Measurements from ENCODE around the gene LHFPL2.

The LHFPL2 gene

DNA sequence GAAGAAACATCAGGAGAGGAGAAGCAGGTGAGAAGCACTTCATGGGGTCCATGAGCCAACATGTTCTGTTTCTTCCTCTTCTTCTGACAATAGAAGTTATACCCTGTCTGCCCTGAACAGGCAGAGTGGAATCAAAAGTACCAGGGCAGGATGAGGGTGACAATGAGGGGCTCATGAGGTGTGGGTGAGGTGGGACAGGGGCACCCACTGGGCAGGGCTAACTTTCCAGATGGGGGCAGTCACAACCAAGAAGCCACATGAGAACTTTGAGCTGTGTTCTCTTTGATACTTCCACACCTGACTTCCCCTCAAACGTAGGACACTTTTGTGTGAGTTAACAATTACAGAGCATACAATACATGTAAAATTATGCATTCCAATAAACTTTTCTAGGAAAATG, 92.7 kb downstream of the LHFPL2 start:
- Histone ChIP-seq H3K4me3 (ENCODE audit: extremely low read depth, insufficient read depth, low read length, poor library complexity, severe bottlenecking) (no peak overlapping the region), H3K36me3 (ENCODE audit: control insufficient read depth, insufficient read depth, low read length) (peaks cover 18% of the 10 kb centered on the region), H3K4me1 (ENCODE audit: control insufficient read depth, insufficient read depth, low read length, poor library complexity, severe bottlenecking) (no peaks in the 10 kb centered on the region), H3K9me3 (ENCODE audit: control insufficient read depth, low read length) (peaks cover 9% of the 10 kb centered on the region), H3K27ac (ENCODE audit: low read depth, low read length, severe bottlenecking) (no peak overlapping the region)
- WGBS, 2 experiments (ENCODE audit: insufficient coverage in 2 of 2) = no CpG with 5 or more reads among the region's 1 CpG

DNA sequence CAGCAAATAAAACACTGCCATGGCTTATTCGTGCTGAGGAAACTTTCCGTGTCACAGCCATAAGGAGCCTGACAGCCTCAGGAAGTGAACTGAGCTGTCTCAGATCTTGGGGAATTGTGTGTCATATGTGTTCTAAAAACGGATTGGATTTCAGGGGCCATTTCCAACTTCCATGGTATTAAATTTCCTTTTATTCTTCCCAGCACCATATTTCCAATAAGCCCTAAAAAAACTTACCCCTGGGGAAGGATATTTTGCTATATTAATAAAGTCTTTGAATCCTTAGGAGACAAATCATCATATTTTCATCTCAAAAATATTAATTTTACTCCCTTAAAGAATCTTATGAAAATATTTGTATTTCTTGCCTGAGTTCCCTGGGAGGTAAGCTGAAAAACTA, 93.9 kb downstream of the LHFPL2 start:
- WGBS, 2 experiments (ENCODE audit: insufficient coverage in 2 of 2) = 92 to 93% methylated on average over 2 of the region's 3 CpGs
- no peak overlapping the region for H3K27ac ChIP-seq (ENCODE audit: low read depth, low read length, severe bottlenecking)
- H3K4me3 ChIP-seq (ENCODE audit: extremely low read depth, insufficient read depth, low read length, poor library complexity, severe bottlenecking) = no peak overlapping the region
- peaks cover 16% of the 10 kb centered on the region for H3K9me3 ChIP-seq (ENCODE audit: control insufficient read depth, low read length)
- no peaks in the 10 kb centered on the region for H3K4me1 ChIP-seq (ENCODE audit: control insufficient read depth, insufficient read depth, low read length, poor library complexity, severe bottlenecking)
- peaks cover 28% of the 10 kb centered on the region for H3K36me3 ChIP-seq (ENCODE audit: control insufficient read depth, insufficient read depth, low read length)

DNA sequence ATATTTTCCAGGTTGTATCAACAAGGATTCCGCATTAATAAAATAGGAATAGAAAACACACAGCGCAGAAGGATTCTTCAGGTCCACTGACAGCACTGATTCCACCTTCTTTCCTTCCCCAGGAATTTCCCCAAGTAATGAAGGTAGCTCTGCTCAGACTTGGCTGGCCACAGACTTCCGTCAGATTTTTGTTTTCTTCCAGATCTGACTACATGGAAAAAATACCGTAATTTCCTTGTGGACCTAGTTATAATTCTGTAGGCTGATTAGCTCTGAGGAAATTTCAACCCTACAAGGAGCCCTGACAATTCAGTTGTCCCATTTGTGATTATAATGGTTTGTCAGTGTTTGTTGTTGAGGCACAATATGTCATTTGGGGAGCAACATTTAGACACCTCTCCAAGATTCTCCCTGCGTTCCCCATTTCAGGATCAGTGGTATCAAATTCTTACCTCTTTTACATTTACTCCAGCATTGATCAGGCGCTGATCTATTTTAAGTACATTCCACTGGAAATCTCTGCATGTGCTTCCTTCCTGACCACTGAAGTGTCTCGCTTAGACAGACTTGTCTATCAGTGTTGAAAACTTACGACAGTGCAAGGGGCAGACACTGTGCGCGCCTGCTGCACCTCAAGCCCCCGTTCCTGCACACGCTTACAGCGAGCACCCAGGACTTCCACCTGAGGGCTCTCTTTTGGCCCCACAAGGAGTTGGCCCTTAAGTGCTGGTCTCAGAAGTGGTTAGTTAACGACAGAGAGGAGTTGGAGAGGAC, 94.8 kb downstream of the LHFPL2 start:
- Histone ChIP-seq H3K36me3 (ENCODE audit: control insufficient read depth, insufficient read depth, low read length) (peaks cover 37% of the 10 kb centered on the region), H3K9me3 (ENCODE audit: control insufficient read depth, low read length) (peaks cover 19% of the 10 kb centered on the region), H3K27ac (ENCODE audit: low read depth, low read length, severe bottlenecking) (no peak overlapping the region), H3K4me1 (ENCODE audit: control insufficient read depth, insufficient read depth, low read length, poor library complexity, severe bottlenecking) (no peaks in the 10 kb centered on the region), H3K4me3 (ENCODE audit: extremely low read depth, insufficient read depth, low read length, poor library complexity, severe bottlenecking) (no peak overlapping the region)
- 98 to 100% methylated on average over 10 to 13 of the region's 14 CpGs for WGBS, 2 experiments (ENCODE audit: insufficient coverage in 2 of 2)

DNA sequence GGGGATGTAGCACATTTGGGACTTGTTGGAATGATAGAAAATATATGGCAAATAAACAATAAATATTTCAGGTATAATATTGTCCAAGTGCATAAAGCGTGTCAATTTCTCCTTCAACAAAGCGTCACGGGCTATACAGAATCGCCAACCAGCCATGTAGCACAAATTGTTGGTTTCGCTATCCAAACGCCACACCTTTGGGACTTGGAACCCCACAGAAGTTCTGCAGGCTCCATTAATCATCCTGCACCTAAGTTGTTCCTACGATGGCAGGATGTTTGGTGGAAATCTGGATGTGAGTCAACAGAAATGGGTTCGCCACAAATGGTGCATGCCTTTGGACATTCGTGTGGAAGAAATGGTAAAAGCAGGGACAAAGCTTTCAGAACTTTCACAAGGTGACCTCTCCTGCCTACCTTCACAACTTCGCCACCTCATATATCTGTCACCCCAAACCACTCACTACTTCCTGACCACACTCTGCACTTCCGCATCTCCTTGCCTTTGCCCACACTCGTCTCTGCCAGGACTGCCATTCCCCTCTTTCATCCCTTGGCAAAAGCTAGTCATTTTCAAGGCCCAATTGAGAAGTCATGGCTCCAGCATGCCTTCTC, 95.7 kb downstream of the LHFPL2 start:
- H3K4me3 ChIP-seq (ENCODE audit: extremely low read depth, insufficient read depth, low read length, poor library complexity, severe bottlenecking) = no peak overlapping the region
- H3K36me3 ChIP-seq (ENCODE audit: control insufficient read depth, insufficient read depth, low read length) = peaks cover 46% of the 10 kb centered on the region
- H3K27ac ChIP-seq (ENCODE audit: low read depth, low read length, severe bottlenecking) = no peak overlapping the region
- 96 to 97% methylated on average over 9 of the region's 12 CpGs for WGBS, 2 experiments (ENCODE audit: insufficient coverage in 2 of 2)
- H3K9me3 ChIP-seq (ENCODE audit: control insufficient read depth, low read length) = peaks cover 19% of the 10 kb centered on the region
- no peaks in the 10 kb centered on the region for H3K4me1 ChIP-seq (ENCODE audit: control insufficient read depth, insufficient read depth, low read length, poor library complexity, severe bottlenecking)

DNA sequence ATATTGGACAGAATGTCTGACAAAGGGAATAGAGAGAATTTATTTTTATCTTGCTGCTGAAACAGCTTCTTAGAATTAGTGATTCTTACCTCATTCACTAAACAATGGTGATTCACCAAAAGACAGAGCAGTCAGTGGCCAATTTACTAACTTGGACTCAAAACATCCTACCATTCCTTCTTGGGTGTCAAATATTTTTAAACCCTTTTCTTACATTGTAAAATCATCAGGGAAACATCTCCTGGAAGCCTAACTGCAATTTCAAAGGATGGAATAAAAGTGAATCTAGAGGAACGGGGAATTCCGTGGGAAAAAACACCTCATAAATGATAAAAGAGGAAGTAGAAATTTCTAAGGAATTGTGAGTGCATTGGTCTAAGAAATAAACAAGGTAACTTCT, 97.7 kb downstream of the LHFPL2 start:
- no peaks in the 10 kb centered on the region for H3K4me1 ChIP-seq (ENCODE audit: control insufficient read depth, insufficient read depth, low read length, poor library complexity, severe bottlenecking)
- 100% methylated on average over 2 of the region's 2 CpGs; no CpG with 5 or more reads in 1 of the 2 experiments for WGBS, 2 experiments (ENCODE audit: insufficient coverage in 2 of 2)
- H3K36me3 ChIP-seq (ENCODE audit: control insufficient read depth, insufficient read depth, low read length) = peaks cover 46% of the 10 kb centered on the region
- no peak overlapping the region for H3K4me3 ChIP-seq (ENCODE audit: extremely low read depth, insufficient read depth, low read length, poor library complexity, severe bottlenecking)
- peaks cover 19% of the 10 kb centered on the region for H3K9me3 ChIP-seq (ENCODE audit: control insufficient read depth, low read length)
- no peak overlapping the region for H3K27ac ChIP-seq (ENCODE audit: low read depth, low read length, severe bottlenecking)

DNA sequence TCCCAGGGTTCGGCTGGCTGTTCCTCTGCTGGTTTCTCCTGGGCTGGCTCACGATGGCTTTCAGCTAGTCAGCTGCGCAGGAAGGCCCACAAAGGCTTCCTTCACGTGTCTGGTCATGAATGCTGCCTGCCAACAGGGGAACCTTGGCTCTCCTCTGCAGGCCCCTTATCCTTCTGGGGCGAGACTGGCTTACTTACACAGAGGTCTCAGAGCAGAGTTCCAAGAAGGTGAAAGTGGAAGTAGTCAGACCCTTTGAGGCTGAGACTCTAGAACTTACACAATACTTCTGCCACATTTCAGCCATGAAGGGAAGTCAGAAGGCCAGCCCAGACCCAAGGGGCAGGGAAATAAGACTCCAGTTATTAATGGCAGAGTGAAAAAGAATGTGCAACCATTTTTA, 99.5 kb downstream of the LHFPL2 start:
- WGBS, 2 experiments (ENCODE audit: insufficient coverage in 2 of 2) = 92 to 98% methylated on average over 3 to 5 of the region's 5 CpGs
- H3K36me3 ChIP-seq (ENCODE audit: control insufficient read depth, insufficient read depth, low read length) = peaks cover 42% of the 10 kb centered on the region
- H3K4me1 ChIP-seq (ENCODE audit: control insufficient read depth, insufficient read depth, low read length, poor library complexity, severe bottlenecking) = no peaks in the 10 kb centered on the region
- H3K27ac ChIP-seq (ENCODE audit: low read depth, low read length, severe bottlenecking) = no peak overlapping the region
- H3K4me3 ChIP-seq (ENCODE audit: extremely low read depth, insufficient read depth, low read length, poor library complexity, severe bottlenecking) = no peak overlapping the region
- peaks cover 19% of the 10 kb centered on the region for H3K9me3 ChIP-seq (ENCODE audit: control insufficient read depth, low read length)

DNA sequence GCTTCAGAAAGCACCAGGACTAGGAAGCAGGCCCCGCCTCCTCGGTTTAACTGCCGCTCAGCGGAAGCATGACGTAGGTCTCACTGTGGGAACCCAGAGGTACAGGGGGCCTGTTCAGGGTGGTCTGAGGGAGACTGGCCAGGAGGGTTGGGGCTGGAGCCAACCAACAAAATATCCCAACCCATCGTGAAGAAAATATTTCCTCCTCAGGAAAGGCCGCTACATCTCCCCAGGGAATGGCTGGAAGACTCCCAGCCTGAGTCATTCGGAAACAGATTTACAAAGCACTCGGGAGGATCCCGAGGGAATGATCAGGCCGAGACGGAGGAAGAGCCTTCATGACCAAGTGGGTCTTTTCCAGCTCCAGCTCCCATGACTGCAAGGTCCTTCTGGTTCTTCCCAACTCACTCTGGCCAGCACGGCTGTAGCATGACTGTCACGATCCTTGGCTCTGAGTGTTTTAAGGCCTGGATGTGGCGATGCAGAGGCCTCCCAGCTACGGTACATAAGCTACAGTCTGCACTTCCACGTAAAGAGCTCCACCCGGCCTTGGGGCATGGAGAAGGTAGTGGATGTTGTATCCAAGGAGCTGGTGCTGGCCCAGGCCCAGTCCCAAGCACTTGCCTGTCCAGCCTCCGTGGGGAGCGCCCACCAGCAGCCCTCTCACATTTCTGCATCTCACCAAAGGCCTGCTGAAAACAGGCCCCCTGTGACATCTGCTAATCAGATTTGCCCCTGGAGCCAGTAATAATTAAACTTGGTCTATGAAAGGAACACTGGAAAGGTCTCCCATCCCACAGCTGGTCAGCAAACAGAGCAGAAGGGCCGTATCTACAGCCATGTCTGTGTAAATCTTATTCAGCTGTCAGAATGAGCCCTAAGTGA, 100.6 kb downstream of the LHFPL2 start:
- 85 to 88% methylated on average over 17 of the region's 21 CpGs for WGBS, 2 experiments (ENCODE audit: insufficient coverage in 2 of 2)
- no peaks in the 10 kb centered on the region for H3K4me1 ChIP-seq (ENCODE audit: control insufficient read depth, insufficient read depth, low read length, poor library complexity, severe bottlenecking)
- no peak overlapping the region for H3K4me3 ChIP-seq (ENCODE audit: extremely low read depth, insufficient read depth, low read length, poor library complexity, severe bottlenecking)
- H3K9me3 ChIP-seq (ENCODE audit: control insufficient read depth, low read length) = peaks cover 15% of the 10 kb centered on the region
- H3K27ac ChIP-seq (ENCODE audit: low read depth, low read length, severe bottlenecking) = no peak overlapping the region
- peaks cover 35% of the 10 kb centered on the region for H3K36me3 ChIP-seq (ENCODE audit: control insufficient read depth, insufficient read depth, low read length)

DNA sequence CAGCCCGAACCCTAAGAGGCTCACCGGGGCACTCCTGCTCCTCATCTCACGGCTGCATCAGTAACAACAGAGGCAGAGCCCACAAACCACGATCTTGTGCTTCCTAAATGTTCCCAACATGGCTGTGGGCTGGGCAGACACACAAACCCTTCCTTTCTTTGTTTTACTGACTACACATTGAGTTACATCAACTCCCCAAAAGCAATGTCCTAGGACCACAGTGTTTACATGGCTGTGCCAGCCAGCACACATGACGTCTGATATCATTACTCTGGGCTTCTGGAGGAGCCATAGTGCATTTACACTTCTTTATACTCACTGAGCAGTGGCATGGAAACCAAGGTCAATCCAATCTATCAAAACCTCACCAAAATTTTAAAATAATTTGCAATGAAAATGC, 101.4 kb downstream of the LHFPL2 start:
- Histone ChIP-seq H3K4me3 (ENCODE audit: extremely low read depth, insufficient read depth, low read length, poor library complexity, severe bottlenecking) (no peak overlapping the region), H3K27ac (ENCODE audit: low read depth, low read length, severe bottlenecking) (no peak overlapping the region), H3K36me3 (ENCODE audit: control insufficient read depth, insufficient read depth, low read length) (peaks cover 28% of the 10 kb centered on the region), H3K4me1 (ENCODE audit: control insufficient read depth, insufficient read depth, low read length, poor library complexity, severe bottlenecking) (no peaks in the 10 kb centered on the region), H3K9me3 (ENCODE audit: control insufficient read depth, low read length) (peaks cover 15% of the 10 kb centered on the region)
- 91 to 98% methylated on average over 4 to 5 of the region's 5 CpGs for WGBS, 2 experiments (ENCODE audit: insufficient coverage in 2 of 2)

DNA sequence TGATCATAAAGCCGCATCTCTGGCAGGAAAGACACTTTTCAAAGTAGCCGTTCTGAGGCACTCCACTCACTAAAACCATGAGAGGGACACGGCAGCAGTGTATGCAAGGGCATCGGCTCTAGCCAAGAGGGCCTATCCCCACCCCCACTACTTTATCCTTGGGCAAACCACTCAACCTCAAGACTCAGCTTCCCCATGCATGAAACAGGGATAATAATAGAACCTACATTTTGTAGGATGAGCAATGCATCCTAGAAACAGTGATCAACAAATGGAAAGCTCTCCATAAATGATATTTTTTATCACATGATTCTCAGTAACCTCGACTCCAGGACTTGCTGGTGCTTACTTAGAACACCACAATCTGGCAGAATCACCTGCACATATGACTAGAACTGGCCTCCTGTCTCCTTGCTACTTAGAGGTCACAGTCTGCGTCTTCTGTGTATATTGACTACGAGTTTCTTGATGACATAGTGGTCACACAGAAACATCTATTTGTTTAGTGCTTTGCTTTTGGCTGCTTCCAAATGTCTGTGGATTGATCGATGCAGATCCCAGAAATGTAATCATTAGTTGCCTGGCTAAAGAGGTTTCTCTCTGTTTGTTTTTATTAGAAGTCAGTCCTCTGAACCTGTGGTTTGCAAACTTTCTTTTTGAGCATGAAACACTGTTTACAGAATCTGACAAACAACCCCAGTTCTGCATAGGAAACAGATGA, 102.1 kb downstream of the LHFPL2 start:
- Histone ChIP-seq H3K4me3 (ENCODE audit: extremely low read depth, insufficient read depth, low read length, poor library complexity, severe bottlenecking) (no peak overlapping the region), H3K27ac (ENCODE audit: low read depth, low read length, severe bottlenecking) (no peak overlapping the region), H3K4me1 (ENCODE audit: control insufficient read depth, insufficient read depth, low read length, poor library complexity, severe bottlenecking) (no peaks in the 10 kb centered on the region), H3K9me3 (ENCODE audit: control insufficient read depth, low read length) (peaks cover 13% of the 10 kb centered on the region), H3K36me3 (ENCODE audit: control insufficient read depth, insufficient read depth, low read length) (peaks cover 28% of the 10 kb centered on the region)
- WGBS, 2 experiments (ENCODE audit: insufficient coverage in 2 of 2) = 93 to 100% methylated on average over 5 to 8 of the region's 8 CpGs

DNA sequence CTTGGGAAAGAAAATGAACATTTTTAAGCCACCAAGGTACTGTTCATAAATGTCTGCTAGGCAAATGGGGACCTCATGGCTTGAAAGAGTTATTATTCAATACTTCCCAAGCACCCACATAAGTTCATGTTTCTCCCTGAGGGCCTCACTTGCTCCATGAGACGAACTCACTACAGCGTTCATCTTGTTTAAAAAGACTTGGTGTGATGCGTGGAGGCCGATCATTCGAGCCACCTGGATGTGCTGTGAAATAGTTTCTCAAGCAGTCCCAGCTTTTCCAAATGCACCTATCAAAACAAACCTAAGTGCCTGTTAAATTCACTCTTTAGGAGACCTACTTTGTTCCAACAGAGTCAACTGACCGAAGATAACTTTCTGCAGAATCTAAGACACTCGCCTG, 103.2 kb downstream of the LHFPL2 start:
- Histone ChIP-seq H3K9me3 (ENCODE audit: control insufficient read depth, low read length) (peaks cover 6% of the 10 kb centered on the region), H3K27ac (ENCODE audit: low read depth, low read length, severe bottlenecking) (no peak overlapping the region), H3K4me1 (ENCODE audit: control insufficient read depth, insufficient read depth, low read length, poor library complexity, severe bottlenecking) (peaks cover 10% of the 10 kb centered on the region), H3K4me3 (ENCODE audit: extremely low read depth, insufficient read depth, low read length, poor library complexity, severe bottlenecking) (no peak overlapping the region), H3K36me3 (ENCODE audit: control insufficient read depth, insufficient read depth, low read length) (peaks cover 25% of the 10 kb centered on the region)
- 88 to 100% methylated on average over 4 to 7 of the region's 7 CpGs for WGBS, 2 experiments (ENCODE audit: insufficient coverage in 2 of 2)

Measured in mesodermal cell (in vitro differentiated cells).